Large intestine (tissue), 3 donors: ENCODE measurements around the gene PELI3. TPM values are rescaled to one million over a fixed set of nuclear protein-coding genes. Genes with fewer than 3 reads are reported as not detected.
"Not testable (repeated sequence)": the region's sequence is repeated elsewhere in the genome, so short reads cannot be mapped to it uniquely, and the experiment has no call there.

Experiments used
- DNase-seq, 2 donors: peaks; one replicate each; pipeline versions ENCODE4 v3.0.0 to v3.0.0-alpha.2; 2013
- H3K27ac ChIP-seq: one replicate; pipeline ENCODE4 v1.5.1; 2013; ENCODE audit warnings: low read length
- H3K27me3 ChIP-seq: 2 replicates; pipeline ENCODE4 v1.6.1; 2013; ENCODE audit warnings: low read length; ENCODE audit not compliant: control insufficient read depth, insufficient read depth
- H3K36me3 ChIP-seq: 2 replicates; pipeline ENCODE4 v1.6.1; 2013; ENCODE audit warnings: low read length; ENCODE audit not compliant: control insufficient read depth, insufficient read depth
- H3K4me1 ChIP-seq: one replicate; pipeline ENCODE4 v1.6.1; 2013; ENCODE audit warnings: low read length; ENCODE audit not compliant: control insufficient read depth, insufficient read depth
- H3K4me3 ChIP-seq: one replicate; pipeline ENCODE4 v1.5.1; 2013; ENCODE audit warnings: low read length
- H3K9me3 ChIP-seq: one replicate; pipeline ENCODE4 v1.6.1; 2013; ENCODE audit warnings: mild to moderate bottlenecking, low read depth, low read length, moderate library complexity; ENCODE audit not compliant: control insufficient read depth
- WGBS: methylation state at CpG from one replicate; pipeline ENCODE4 v1.1.5; 2013; ENCODE audit warnings: low lambda C conversion rate; ENCODE audit not compliant: insufficient coverage; 5-methylcytosine and 5-hydroxymethylcytosine counted together
- polyA plus RNA-seq: library from polyadenylated mRNA; unstranded; fragments of 120-200 nt; gene quantifications from one replicate; pipeline ENCODE4 v1.2.1, GENCODE V29; 2013

Gene PELI3
- polyA plus RNA-seq, 1 donor: 5.1 TPM

- no CpG with 5 or more reads among the region's 4 CpGs for WGBS
Measured at GRCh38 chr11:66448523-66448922, 18.2 kb upstream of the PELI3 start.

GRCh38 chr11:66450560-66450959, 16.1 kb upstream of the PELI3 start:
- WGBS: no CpG with 5 or more reads among the region's 4 CpGs
- Histone ChIP-seq H3K4me3 (no peak overlapping the region), H3K9me3 (no peaks in the 10 kb centered on the region), H3K27ac (no peak overlapping the region), H3K4me1 (no peaks in the 10 kb centered on the region), H3K27me3 (peaks cover 11% of the 10 kb centered on the region), H3K36me3 (no peaks in the 10 kb centered on the region)
- no peak for DNase-seq

More at GRCh38 chr11:66448523-66448922, 18.2 kb upstream of the PELI3 start:
- H3K27ac ChIP-seq: no peak overlapping the region
- DNase-seq: no peak
- H3K9me3 ChIP-seq: peaks cover under 1% of the 10 kb centered on the region
- no peak overlapping the region for H3K4me3 ChIP-seq
- H3K27me3 ChIP-seq: peaks cover 2% of the 10 kb centered on the region
- H3K4me1 ChIP-seq: no peaks in the 10 kb centered on the region
- H3K36me3 ChIP-seq: no peaks in the 10 kb centered on the region

GRCh38 chr11:66451663-66452062, 15.0 kb upstream of the PELI3 start:
- Histone ChIP-seq H3K4me1 (no peaks in the 10 kb centered on the region), H3K27ac (no peak overlapping the region), H3K36me3 (no peaks in the 10 kb centered on the region), H3K27me3 (peaks cover 11% of the 10 kb centered on the region), H3K9me3 (no peaks in the 10 kb centered on the region), H3K4me3 (no peak overlapping the region)
- DNase-seq: no peak
- no CpG with 5 or more reads among the region's 4 CpGs for WGBS

- no peaks in the 10 kb centered on the region for H3K36me3 ChIP-seq
- 48% methylated on average over 4 of the region's 6 CpGs for WGBS
- peaks cover 11% of the 10 kb centered on the region for H3K27me3 ChIP-seq
- H3K27ac ChIP-seq: no peak overlapping the region
- H3K9me3 ChIP-seq: no peaks in the 10 kb centered on the region
- no peak for DNase-seq
- H3K4me1 ChIP-seq: no peaks in the 10 kb centered on the region
- no peak overlapping the region for H3K4me3 ChIP-seq
Measured at GRCh38 chr11:66454247-66454646, 12.5 kb upstream of the PELI3 start.

GRCh38 chr11:66454828-66455227, 11.9 kb upstream of the PELI3 start:
- DNase-seq: no peak
- H3K27ac ChIP-seq: no peak overlapping the region
- H3K4me3 ChIP-seq: no peak overlapping the region
- no peaks in the 10 kb centered on the region for H3K4me1 ChIP-seq
- no CpG with 5 or more reads among the region's 3 CpGs for WGBS
- H3K9me3 ChIP-seq: no peaks in the 10 kb centered on the region
- H3K36me3 ChIP-seq: no peaks in the 10 kb centered on the region
- peaks cover 11% of the 10 kb centered on the region for H3K27me3 ChIP-seq

- WGBS: 100% methylated on average over 1 of the region's 6 CpGs
- DNase-seq: no peak
- Histone ChIP-seq H3K9me3 (peaks cover 5% of the 10 kb centered on the region), H3K27ac (no peak overlapping the region), H3K27me3 (peaks cover 9% of the 10 kb centered on the region), H3K36me3 (no peaks in the 10 kb centered on the region), H3K4me1 (no peaks in the 10 kb centered on the region), H3K4me3 (no peak overlapping the region)
Measured at GRCh38 chr11:66457826-66458225, 8.9 kb upstream of the PELI3 start.

GRCh38 chr11:66459138-66459778, 7.4 kb upstream of the PELI3 start:
- Histone ChIP-seq H3K4me3 (no peak overlapping the region), H3K27me3 (peaks cover 2% of the 10 kb centered on the region), H3K36me3 (no peaks in the 10 kb centered on the region), H3K27ac (no peak overlapping the region), H3K9me3 (peaks cover 5% of the 10 kb centered on the region), H3K4me1 (no peaks in the 10 kb centered on the region)
- DNase-seq: no peak
- no CpG with 5 or more reads among the region's 5 CpGs for WGBS

- H3K4me3 ChIP-seq: no peak overlapping the region
- no peak for DNase-seq
- peaks cover 2% of the 10 kb centered on the region for H3K27me3 ChIP-seq
- H3K27ac ChIP-seq: no peak overlapping the region
- H3K36me3 ChIP-seq: no peaks in the 10 kb centered on the region
- peaks cover 9% of the 10 kb centered on the region for H3K9me3 ChIP-seq
- H3K4me1 ChIP-seq: no peaks in the 10 kb centered on the region
Measured at GRCh38 chr11:66462010-66462409, 4.7 kb upstream of the PELI3 start.

GRCh38 chr11:66462911-66463310, 3.8 kb upstream of the PELI3 start:
- peaks cover 9% of the 10 kb centered on the region for H3K9me3 ChIP-seq
- 80% methylated on average over 1 of the region's 3 CpGs for WGBS
- peaks cover 2% of the 10 kb centered on the region for H3K27me3 ChIP-seq
- no peaks in the 10 kb centered on the region for H3K36me3 ChIP-seq
- no peak overlapping the region for H3K4me3 ChIP-seq
- peaks cover 7% of the 10 kb centered on the region for H3K4me1 ChIP-seq
- DNase-seq: no peak
- no peak overlapping the region for H3K27ac ChIP-seq

GRCh38 chr11:66464116-66464515, 2.6 kb upstream of the PELI3 start:
- not testable (repeated sequence) for H3K4me3 ChIP-seq, H3K36me3 ChIP-seq, DNase-seq, H3K4me1 ChIP-seq, H3K27ac ChIP-seq, H3K9me3 ChIP-seq, H3K27me3 ChIP-seq
- no CpG with 5 or more reads among the region's 5 CpGs for WGBS

- Histone ChIP-seq H3K4me1 (peaks cover 8% of the 10 kb centered on the region), H3K36me3 (no peaks in the 10 kb centered on the region), H3K4me3 (no peak overlapping the region), H3K27ac (no peak overlapping the region), H3K27me3 (peaks cover 2% of the 10 kb centered on the region), H3K9me3 (peaks cover 9% of the 10 kb centered on the region)
- WGBS: no CpG with 5 or more reads among the region's 1 CpG
- no peak for DNase-seq
Measured at GRCh38 chr11:66464916-66465315, 1.8 kb upstream of the PELI3 start.
